ENCODE measurements around the gene OSBPL2.

Gene OSBPL2

GRCh38 chr20:62314711-62315302 lies 76.5 kb downstream of the OSBPL2 start:
- H3K36me3 ChIP-seq (ENCODE audit: insufficient read depth, low read length), result no peaks in the 10 kb centered on the region
- no peaks in the 10 kb centered on the region for H3K9me3 ChIP-seq (ENCODE audit: low read depth, low read length)
- H3K4me3 ChIP-seq, result no peak overlapping the region
- no peak overlapping the region for H3K9ac ChIP-seq (ENCODE audit: insufficient read length)
- TF ChIP-seq POLR2AphosphoS5 (IDR thresholded peaks at IDR 0.05; ENCODE audit: borderline replicate concordance, low read depth, low read length) (no peak), EZH2 (IDR thresholded peaks at IDR 0.05) (no peak), FOXP2 (optimal IDR thresholded peaks at IDR 0.05; ENCODE audit: control extremely low read depth, extremely low read length, insufficient read depth) (no peak)
- no peak overlapping the region for H3K27ac ChIP-seq
- DNase-seq (ENCODE audit: low read depth, low spot score), result no peak

- Histone ChIP-seq H3K4me3 (no peak overlapping the region), H3K27ac (no peak overlapping the region), H3K36me3 (ENCODE audit: insufficient read depth, low read length) (no peaks in the 10 kb centered on the region), H3K9me3 (ENCODE audit: low read depth, low read length) (no peaks in the 10 kb centered on the region), H3K9ac (ENCODE audit: insufficient read length) (no peak overlapping the region)
- no peak for DNase-seq (ENCODE audit: low read depth, low spot score)
- TF ChIP-seq FOXP2 (optimal IDR thresholded peaks at IDR 0.05; ENCODE audit: control extremely low read depth, extremely low read length, insufficient read depth) (no peak), EZH2 (IDR thresholded peaks at IDR 0.05) (no peak), POLR2AphosphoS5 (IDR thresholded peaks at IDR 0.05; ENCODE audit: borderline replicate concordance, low read depth, low read length) (no peak)
Measured at GRCh38 chr20:62315773-62316172, 77.5 kb downstream of the OSBPL2 start.

DNA sequence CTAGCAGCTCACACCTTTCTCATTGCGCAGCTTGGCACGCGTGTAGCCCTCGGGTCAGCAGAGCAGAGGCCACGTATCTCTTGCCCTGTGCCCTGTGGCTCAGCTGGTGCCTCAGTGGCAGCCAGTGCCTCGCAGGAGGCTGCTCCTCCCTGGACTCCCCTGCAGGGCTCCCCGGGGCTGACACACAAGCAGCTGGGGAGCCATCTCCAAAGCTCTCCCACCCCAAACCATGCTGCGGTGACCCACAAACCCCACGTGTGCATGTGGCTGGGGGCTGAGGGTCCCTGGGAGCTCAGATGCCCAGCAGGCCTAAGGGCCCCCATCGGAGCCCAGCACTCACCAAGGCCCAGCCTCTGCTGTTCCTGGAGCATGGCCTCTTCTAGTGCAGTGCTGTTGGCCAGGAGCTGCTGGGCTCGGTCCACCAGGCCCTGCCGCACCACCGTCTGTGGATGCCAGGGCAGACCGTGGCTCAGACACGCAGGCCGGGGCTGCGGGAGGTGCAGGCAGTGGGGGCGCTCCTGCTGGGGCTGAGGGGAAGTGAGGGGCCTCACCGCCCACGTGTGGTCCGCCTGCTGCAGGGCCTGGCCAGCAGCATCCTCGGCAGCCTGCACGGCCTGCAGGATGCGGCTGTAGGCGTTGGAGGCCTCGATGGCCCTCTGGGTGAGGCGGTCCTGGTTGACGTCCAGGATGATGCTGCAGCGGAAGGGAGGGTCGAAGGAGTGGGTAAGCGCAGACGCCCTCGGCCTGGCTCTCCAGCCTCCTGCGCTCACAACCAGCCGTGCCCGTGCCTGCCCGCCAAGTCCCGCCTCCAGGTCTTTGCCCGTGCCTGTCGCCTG lies 78.2 kb downstream of the OSBPL2 start:
- no peak overlapping the region for H3K9ac ChIP-seq (ENCODE audit: insufficient read length)
- no peak for DNase-seq (ENCODE audit: low read depth, low spot score)
- no peak overlapping the region for H3K4me3 ChIP-seq
- no peak overlapping the region for H3K27ac ChIP-seq
- no peaks in the 10 kb centered on the region for H3K9me3 ChIP-seq (ENCODE audit: low read depth, low read length)
- TF ChIP-seq POLR2AphosphoS5 (IDR thresholded peaks at IDR 0.05; ENCODE audit: borderline replicate concordance, low read depth, low read length) (no peak), EZH2 (IDR thresholded peaks at IDR 0.05) (no peak), FOXP2 (optimal IDR thresholded peaks at IDR 0.05; ENCODE audit: control extremely low read depth, extremely low read length, insufficient read depth) (no peak)
- no peaks in the 10 kb centered on the region for H3K36me3 ChIP-seq (ENCODE audit: insufficient read depth, low read length)

DNA sequence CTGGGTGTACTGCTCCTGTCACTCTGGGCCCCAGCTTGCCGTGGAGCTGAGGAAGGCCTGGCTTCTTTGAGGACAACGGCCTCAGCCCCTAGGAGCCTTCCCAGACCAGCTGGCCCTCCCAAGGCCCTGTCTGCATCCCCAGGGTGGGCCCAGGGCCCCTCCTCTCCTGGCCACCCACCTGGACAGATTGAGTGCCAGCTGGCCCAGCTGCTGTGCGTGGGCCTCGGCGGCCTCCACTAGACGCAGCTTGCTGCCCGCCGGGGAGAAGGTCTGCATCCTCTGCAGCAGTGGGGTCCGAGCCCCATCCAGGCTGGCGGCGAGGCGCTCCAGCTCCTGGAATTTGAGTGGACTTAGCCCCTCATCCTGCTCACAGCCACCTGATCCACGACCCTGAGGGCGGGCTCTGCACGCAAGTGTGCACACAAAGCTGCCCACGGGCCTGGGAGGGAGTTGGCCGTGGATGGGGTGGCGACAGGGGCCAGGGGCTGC lies 78.9 kb downstream of the OSBPL2 start:
- H3K9me3 ChIP-seq (ENCODE audit: low read depth, low read length), result no peaks in the 10 kb centered on the region
- no peak overlapping the region for H3K4me3 ChIP-seq
- H3K27ac ChIP-seq, result no peak overlapping the region
- TF ChIP-seq FOXP2 (optimal IDR thresholded peaks at IDR 0.05; ENCODE audit: control extremely low read depth, extremely low read length, insufficient read depth) (no peak), POLR2AphosphoS5 (IDR thresholded peaks at IDR 0.05; ENCODE audit: borderline replicate concordance, low read depth, low read length) (no peak), EZH2 (IDR thresholded peaks at IDR 0.05) (no peak)
- no peak overlapping the region for H3K9ac ChIP-seq (ENCODE audit: insufficient read length)
- no peaks in the 10 kb centered on the region for H3K36me3 ChIP-seq (ENCODE audit: insufficient read depth, low read length)
- DNase-seq (ENCODE audit: low read depth, low spot score), result no peak

DNA sequence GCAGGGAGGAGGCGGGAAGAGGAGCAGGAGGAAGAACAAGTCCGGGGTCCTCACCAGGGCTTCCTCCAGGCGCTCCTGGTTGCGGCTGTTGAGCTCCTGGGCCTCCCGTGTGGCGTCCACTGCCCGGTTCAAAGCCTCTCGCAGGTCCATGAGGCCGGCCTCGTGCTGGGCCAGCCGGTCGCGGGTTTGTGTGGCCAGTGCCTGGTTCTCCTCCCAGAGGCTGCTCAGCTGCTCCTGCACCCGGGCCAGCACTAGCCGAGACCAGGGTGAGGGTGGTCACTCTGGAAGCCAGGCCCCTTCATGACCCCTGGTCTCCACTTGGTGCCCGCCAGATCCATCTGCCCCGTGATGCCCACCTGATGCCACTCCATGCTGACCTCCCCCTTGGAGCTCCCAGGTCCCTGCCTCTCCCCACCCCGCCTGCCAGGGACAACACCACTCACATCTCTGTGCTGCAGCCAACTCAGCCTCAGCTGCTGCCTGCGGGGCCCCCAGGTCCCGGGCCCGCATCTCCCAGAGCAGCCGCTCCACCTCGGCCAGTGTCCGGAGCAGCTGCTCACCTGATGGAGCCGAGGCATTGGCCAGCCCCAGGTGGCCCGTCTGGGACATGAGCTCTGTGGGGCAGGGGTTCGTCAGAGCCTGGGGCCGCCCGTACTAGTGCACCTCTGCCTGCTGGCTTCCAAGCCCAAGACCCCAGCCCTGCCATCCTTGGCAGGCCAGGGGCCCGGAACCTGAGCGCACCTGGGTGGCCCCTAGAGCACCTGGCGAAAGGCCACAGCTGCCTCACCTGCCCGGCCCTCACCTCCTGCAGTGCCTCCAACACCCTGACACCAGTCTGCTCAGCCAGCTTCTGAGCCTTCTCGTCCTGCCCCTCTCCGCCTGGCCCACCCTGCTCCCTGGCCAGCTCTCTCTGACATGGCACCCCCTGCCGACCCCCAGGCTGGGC lies 80.4 kb downstream of the OSBPL2 start:
- DNase-seq (ENCODE audit: low read depth, low spot score), result no peak
- Histone ChIP-seq H3K9ac (ENCODE audit: insufficient read length) (no peak overlapping the region), H3K36me3 (ENCODE audit: insufficient read depth, low read length) (no peaks in the 10 kb centered on the region), H3K27ac (no peak overlapping the region), H3K4me3 (no peak overlapping the region), H3K9me3 (ENCODE audit: low read depth, low read length) (no peaks in the 10 kb centered on the region)
- TF ChIP-seq POLR2AphosphoS5 (IDR thresholded peaks at IDR 0.05; ENCODE audit: borderline replicate concordance, low read depth, low read length), result no peak
- TF ChIP-seq FOXP2 (optimal IDR thresholded peaks at IDR 0.05; ENCODE audit: control extremely low read depth, extremely low read length, insufficient read depth), result no peak
- no peak for TF ChIP-seq EZH2 (IDR thresholded peaks at IDR 0.05)

DNA sequence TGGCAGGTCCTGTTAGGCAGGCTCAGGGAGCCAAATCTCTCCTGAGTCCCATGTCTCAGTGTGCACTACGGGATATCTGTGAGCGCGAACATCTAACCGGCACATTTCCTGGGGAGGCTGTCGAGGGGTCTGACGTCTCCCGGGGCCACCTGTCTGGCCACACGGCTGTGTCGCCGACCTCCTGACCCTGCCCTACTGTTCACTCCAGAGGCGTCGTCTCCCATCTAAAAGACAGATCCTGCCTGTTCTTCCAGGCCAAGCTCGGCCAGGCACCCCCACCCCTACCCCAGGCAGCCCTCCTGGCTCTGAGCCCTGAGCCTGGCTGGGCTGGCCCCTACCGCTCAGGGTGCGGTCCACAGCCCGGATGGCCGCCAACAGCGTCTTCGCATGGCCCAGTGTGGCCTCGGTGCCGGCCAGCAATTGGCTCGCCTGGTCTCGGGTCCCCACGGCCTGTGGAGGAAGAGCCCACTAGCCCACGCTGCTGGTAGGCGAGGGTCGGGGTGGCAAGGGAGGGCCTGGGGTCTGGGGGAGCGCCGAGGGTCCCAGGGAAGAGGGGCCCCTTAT lies 81.1 kb downstream of the OSBPL2 start:
- H3K36me3 ChIP-seq (ENCODE audit: insufficient read depth, low read length), result no peaks in the 10 kb centered on the region
- no peak for DNase-seq (ENCODE audit: low read depth, low spot score)
- H3K27ac ChIP-seq, result no peak overlapping the region
- H3K4me3 ChIP-seq, result no peak overlapping the region
- H3K9me3 ChIP-seq (ENCODE audit: low read depth, low read length), result no peaks in the 10 kb centered on the region
- no peak overlapping the region for H3K9ac ChIP-seq (ENCODE audit: insufficient read length)
- no peak for TF ChIP-seq FOXP2 (optimal IDR thresholded peaks at IDR 0.05; ENCODE audit: control extremely low read depth, extremely low read length, insufficient read depth)
- no peak for TF ChIP-seq EZH2 (IDR thresholded peaks at IDR 0.05)
- TF ChIP-seq POLR2AphosphoS5 (IDR thresholded peaks at IDR 0.05; ENCODE audit: borderline replicate concordance, low read depth, low read length), result no peak

DNA sequence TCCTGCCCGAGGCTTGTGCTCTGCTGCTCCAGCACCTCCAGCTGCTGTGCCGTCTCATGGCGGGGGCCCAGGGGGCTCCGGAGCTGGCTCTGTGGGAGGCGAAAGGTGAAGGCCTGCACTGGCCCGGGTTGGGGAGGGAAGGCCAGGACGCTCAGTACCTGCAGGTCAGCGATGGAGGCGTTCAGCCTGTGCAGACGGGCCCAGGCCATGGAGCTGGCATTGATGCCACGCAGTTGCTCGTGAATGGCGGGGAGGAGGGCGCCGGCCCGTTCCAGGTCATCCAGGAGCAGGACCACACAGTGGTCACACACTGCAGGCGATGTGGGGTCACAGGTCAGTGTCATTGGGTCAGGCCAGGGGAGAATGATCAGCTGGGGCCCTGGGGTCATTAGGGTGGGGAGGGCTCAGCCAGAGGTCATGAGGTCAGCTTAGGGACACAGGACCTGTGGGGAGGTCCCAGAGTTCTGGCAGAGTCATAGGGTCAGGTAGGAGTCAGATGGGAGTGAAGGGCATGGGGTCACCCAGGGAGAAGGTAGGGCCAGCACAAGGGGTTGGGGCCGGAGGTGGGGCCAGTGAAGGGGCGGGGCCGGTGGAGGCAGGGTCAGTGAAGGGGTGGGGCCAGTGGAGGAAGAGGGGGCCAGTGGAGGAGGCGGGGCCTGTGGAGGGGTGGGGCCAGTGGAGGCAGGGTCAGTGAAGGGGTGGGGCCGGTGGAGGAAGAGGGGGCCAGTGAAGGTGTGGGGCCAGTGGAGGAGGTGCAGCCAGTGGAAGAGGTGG lies 82.4 kb downstream of the OSBPL2 start:
- DNase-seq (ENCODE audit: low read depth, low spot score), result no peak
- TF ChIP-seq FOXP2 (optimal IDR thresholded peaks at IDR 0.05; ENCODE audit: control extremely low read depth, extremely low read length, insufficient read depth) (no peak), EZH2 (IDR thresholded peaks at IDR 0.05) (no peak), POLR2AphosphoS5 (IDR thresholded peaks at IDR 0.05; ENCODE audit: borderline replicate concordance, low read depth, low read length) (no peak)
- H3K27ac ChIP-seq, result no peak overlapping the region
- H3K4me3 ChIP-seq, result no peak overlapping the region
- no peaks in the 10 kb centered on the region for H3K36me3 ChIP-seq (ENCODE audit: insufficient read depth, low read length)
- no peak overlapping the region for H3K9ac ChIP-seq (ENCODE audit: insufficient read length)
- H3K9me3 ChIP-seq (ENCODE audit: low read depth, low read length), result no peaks in the 10 kb centered on the region
